Caco-2 (cell line): ENCODE data around the gene DCHS1. TPM values are rescaled to one million over a fixed set of nuclear protein-coding genes. Genes with fewer than 3 reads are reported as not detected.

Source experiments
- BruUV-seq: library from RNA; stranded (reverse); fragments of 400-500 nt; replicated peaks from 2 replicates; lab custom pipeline; 2021; lab: Mats Ljungman, UMichigan
- CTCF ChIA-PET: fragments of 300-600 bp; sonication (Branson Sonifier 250); formaldehyde crosslinking; loops from one replicate; lab custom pipeline; 2022; ENCODE audit warnings: antibody characterized with exemption; lab: Charles Lee
- POLR2A ChIA-PET: fragments of 300-600 bp; sonication (Branson Sonifier 250); formaldehyde crosslinking; loops from one replicate; lab custom pipeline; 2022; ENCODE audit warnings: antibody characterized with exemption; lab: Charles Lee
- DNase-seq, 2 experiments: peaks; one replicate each; pipeline versions ENCODE4 v3.0.0 to v3.0.0-alpha.2; 2020 to 2022
- H3K27me3 ChIP-seq: replicated peaks from 2 replicates; pipeline ENCODE4 v1.6.0; 2011; ENCODE audit warnings: low read length; ENCODE audit not compliant: control insufficient read depth, insufficient read depth
- H3K36me3 ChIP-seq: 2 replicates; pipeline ENCODE4 v1.5.1; 2011; ENCODE audit warnings: low read length; ENCODE audit not compliant: control insufficient read depth, insufficient read depth
- H3K4me1 ChIP-seq: fragments of 250-450 bp; sonication (Bioruptor Pico); 2 replicates; pipeline ENCODE4 v1.5.1; 2020; ENCODE audit warnings: mild to moderate bottlenecking
- H3K4me3 ChIP-seq: 2 replicates; pipeline ENCODE4 v1.5.1; 2011; ENCODE audit warnings: low read depth, mild to moderate bottlenecking, control low read depth, low read length
- H3K9me3 ChIP-seq: fragments of 250-450 bp; sonication (Bioruptor Pico); 2 replicates; pipeline ENCODE4 v1.5.1; 2020; ENCODE audit warnings: mild to moderate bottlenecking, moderate library complexity
- H3K27ac Mint-ChIP-seq: one replicate; pipeline ENCODE4 v1.8.0; 2022; ENCODE audit warnings: mixed read lengths; ENCODE audit not compliant: unreplicated experiment
- H3K27me3 Mint-ChIP-seq: one replicate; pipeline ENCODE4 v1.8.0; 2022; ENCODE audit warnings: mixed read lengths; ENCODE audit not compliant: insufficient read depth, unreplicated experiment
- H3K36me3 Mint-ChIP-seq: one replicate; pipeline ENCODE4 v1.8.0; 2022; ENCODE audit warnings: mild to moderate bottlenecking, mixed read lengths; ENCODE audit not compliant: insufficient read depth, unreplicated experiment
- H3K4me1 Mint-ChIP-seq: one replicate; pipeline ENCODE4 v1.8.0; 2022; ENCODE audit warnings: low read depth, mixed read lengths; ENCODE audit not compliant: unreplicated experiment
- H3K4me3 Mint-ChIP-seq: one replicate; pipeline ENCODE4 v1.8.0; 2022; ENCODE audit warnings: mild to moderate bottlenecking, moderate library complexity, mixed read lengths; ENCODE audit not compliant: unreplicated experiment
- H3K9me3 Mint-ChIP-seq: one replicate; pipeline ENCODE4 v1.8.0; 2022; ENCODE audit warnings: mixed read lengths; ENCODE audit not compliant: unreplicated experiment
- intact Hi-C: fragments of 100-400 bp; cut with micrococcal nuclease; formaldehyde crosslinking; loops from one replicate; pipeline ENCODE4 v1.10.0; 2022; ENCODE audit not compliant: unreplicated experiment
- total RNA-seq: library from RNA; stranded (reverse); gene quantifications from 2 replicates; pipeline ENCODE4 v1.2.3, GENCODE V29; 2022
- TF ChIP-seq, protein P1 (sequence below), 2 experiments: fragments of 200-600 bp in 1 of 2; IDR thresholded peaks; 1 replicate in 1 of 2; 2 replicates in 1 of 2; pipeline versions ENCODE4 v1.5.1 to v1.8.0; 2011 to 2022; ENCODE audit warnings: antibody characterized with exemption in 1 of 2, control low read depth in 1 of 2, inconsistent platforms in 1 of 2, low read depth in 1 of 2, low read length in 1 of 2, mild to moderate bottlenecking in 1 of 2, moderate library complexity in 1 of 2; ENCODE audit not compliant: insufficient read depth in 1 of 2, severe bottlenecking in 1 of 2, unreplicated experiment in 1 of 2

DCHS1 gene
- total RNA-seq, 1 experiment from 2014 or later = 1.7 TPM

DNA sequence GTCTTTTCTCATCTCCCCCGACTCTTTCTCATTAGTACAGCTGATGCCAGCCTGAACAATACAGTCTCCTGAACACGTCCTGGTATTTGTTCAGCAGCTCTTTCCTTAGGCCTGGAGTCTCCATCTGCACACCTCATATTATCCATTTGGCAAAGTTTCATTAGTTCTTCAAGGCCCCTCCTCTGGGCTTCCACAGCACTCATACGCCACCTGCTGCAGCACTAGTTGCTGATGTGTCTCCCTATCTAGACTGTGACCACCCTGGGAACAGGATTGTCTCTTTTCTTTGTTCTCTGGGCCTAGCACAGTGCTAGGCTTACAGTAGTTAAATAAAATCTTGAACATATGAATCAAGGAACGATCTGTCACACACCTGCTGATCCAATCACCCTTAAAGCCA, 17.2 kb downstream of the DCHS1 start:
- Mint-ChIP-seq H3K4me3 (no peak overlapping the region), H3K27me3 (no peaks in the 10 kb centered on the region), H3K4me1 (no peaks in the 10 kb centered on the region), H3K27ac (no peak overlapping the region), H3K36me3 (no peaks in the 10 kb centered on the region), H3K9me3 (no peaks in the 10 kb centered on the region)
- Histone ChIP-seq H3K27me3 (no peaks in the 10 kb centered on the region; the same call in 1 of the 2 replicates), H3K9me3 (no peaks in the 10 kb centered on the region), H3K4me1 (peaks cover 16% of the 10 kb centered on the region), H3K36me3 (no peaks in the 10 kb centered on the region), H3K4me3 (no peak overlapping the region)
- ChIA-PET POLR2A (no interaction called here), CTCF (interaction anchor here (0.7 to 1.2 kb wide), 3 partner anchors 8 to 107 kb away, joined by 3 to 6 read pairs (median 4); no protein-coding TSS in a partner anchor)
- intact Hi-C loops = loop anchor here (1.0 kb wide), 1 partner anchor 107 kb away; no protein-coding TSS in a partner anchor
- TF ChIP-seq, protein P1, sequence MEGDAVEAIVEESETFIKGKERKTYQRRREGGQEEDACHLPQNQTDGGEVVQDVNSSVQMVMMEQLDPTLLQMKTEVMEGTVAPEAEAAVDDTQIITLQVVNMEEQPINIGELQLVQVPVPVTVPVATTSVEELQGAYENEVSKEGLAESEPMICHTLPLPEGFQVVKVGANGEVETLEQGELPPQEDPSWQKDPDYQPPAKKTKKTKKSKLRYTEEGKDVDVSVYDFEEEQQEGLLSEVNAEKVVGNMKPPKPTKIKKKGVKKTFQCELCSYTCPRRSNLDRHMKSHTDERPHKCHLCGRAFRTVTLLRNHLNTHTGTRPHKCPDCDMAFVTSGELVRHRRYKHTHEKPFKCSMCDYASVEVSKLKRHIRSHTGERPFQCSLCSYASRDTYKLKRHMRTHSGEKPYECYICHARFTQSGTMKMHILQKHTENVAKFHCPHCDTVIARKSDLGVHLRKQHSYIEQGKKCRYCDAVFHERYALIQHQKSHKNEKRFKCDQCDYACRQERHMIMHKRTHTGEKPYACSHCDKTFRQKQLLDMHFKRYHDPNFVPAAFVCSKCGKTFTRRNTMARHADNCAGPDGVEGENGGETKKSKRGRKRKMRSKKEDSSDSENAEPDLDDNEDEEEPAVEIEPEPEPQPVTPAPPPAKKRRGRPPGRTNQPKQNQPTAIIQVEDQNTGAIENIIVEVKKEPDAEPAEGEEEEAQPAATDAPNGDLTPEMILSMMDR (IDR thresholded peaks at IDR 0.05; ENCODE audit: insufficient read depth in 1 of 2, low read depth in 1 of 2, low read length in 1 of 2, severe bottlenecking in 1 of 2, unreplicated experiment in 1 of 2) = no peak
- DNase-seq = no peak
- BruUV-seq = no TSS peak

DNA sequence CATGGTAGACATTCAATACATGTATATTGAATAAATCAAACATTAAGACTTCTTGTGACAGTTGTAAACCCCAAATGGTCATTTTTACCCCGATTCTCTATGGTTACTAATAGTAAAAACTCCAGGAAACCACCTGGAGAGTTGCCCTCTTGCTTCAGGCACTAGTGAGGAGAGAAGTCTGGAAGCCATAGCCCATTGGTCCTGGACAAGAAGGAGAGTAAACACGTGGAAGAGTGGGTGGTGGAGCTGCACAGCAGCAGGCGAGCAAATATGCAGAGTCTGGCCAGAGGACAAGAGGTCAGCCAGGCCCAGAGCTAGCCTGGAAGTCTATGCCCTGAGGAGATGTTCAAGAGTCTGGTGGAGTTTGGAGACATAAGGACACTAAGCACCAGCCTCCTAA, 17.7 kb downstream of the DCHS1 start:
- H3K9me3 ChIP-seq = no peaks in the 10 kb centered on the region
- TF ChIP-seq, protein P1 (IDR thresholded peaks at IDR 0.05; ENCODE audit: insufficient read depth in 1 of 2, low read depth in 1 of 2, low read length in 1 of 2, severe bottlenecking in 1 of 2, unreplicated experiment in 1 of 2) = no peak
- Mint-ChIP-seq H3K9me3 (no peaks in the 10 kb centered on the region), H3K4me1 (no peaks in the 10 kb centered on the region), H3K27ac (no peak overlapping the region), H3K4me3 (no peak overlapping the region), H3K36me3 (no peaks in the 10 kb centered on the region), H3K27me3 (no peaks in the 10 kb centered on the region)
- no peaks in the 10 kb centered on the region; the same call in 1 of the 2 replicates for H3K27me3 ChIP-seq
- H3K4me3 ChIP-seq = no peak overlapping the region
- no TSS peak for BruUV-seq
- DNase-seq = no peak
- POLR2A ChIA-PET = no interaction called here
- no peaks in the 10 kb centered on the region for H3K36me3 ChIP-seq
- H3K4me1 ChIP-seq = peaks cover 16% of the 10 kb centered on the region
- CTCF ChIA-PET = interaction anchor here (0.9 to 1.2 kb wide), 2 partner anchors 14 to 107 kb away, joined by 3 to 6 read pairs; no protein-coding TSS in a partner anchor
- intact Hi-C loops = loop anchor here (1.0 kb wide), 1 partner anchor 107 kb away; no protein-coding TSS in a partner anchor

DNA sequence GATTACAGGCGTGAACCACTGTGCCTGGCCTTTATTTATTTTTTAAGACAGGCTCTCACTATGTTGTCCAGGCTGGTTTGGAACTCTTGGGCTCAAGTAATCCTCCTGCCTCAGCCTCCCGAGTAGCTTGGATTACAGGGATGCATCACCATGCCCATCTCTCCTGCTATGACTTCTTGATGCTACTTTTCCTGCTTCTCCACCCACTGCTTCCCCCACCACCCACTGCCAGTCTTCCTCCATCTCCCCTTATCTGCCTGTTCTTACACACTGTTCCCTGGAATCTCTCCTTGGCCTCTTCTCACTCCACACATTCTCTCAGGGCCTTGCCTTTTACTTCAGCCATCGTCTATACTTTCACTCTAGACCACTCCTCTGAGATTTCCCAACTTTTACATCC, 19.1 kb downstream of the DCHS1 start:
- Histone ChIP-seq H3K4me1 (peaks cover 16% of the 10 kb centered on the region), H3K36me3 (no peaks in the 10 kb centered on the region), H3K9me3 (no peaks in the 10 kb centered on the region), H3K27me3 (no peaks in the 10 kb centered on the region), H3K4me3 (no peak overlapping the region)
- Mint-ChIP-seq H3K4me1 (no peaks in the 10 kb centered on the region), H3K27ac (no peak overlapping the region), H3K27me3 (no peaks in the 10 kb centered on the region), H3K36me3 (no peaks in the 10 kb centered on the region), H3K4me3 (no peak overlapping the region), H3K9me3 (no peaks in the 10 kb centered on the region)
- TF ChIP-seq, protein P1 (IDR thresholded peaks at IDR 0.05; ENCODE audit: insufficient read depth in 1 of 2, low read depth in 1 of 2, low read length in 1 of 2, severe bottlenecking in 1 of 2, unreplicated experiment in 1 of 2) = no peak
- BruUV-seq = no TSS peak
- ChIA-PET POLR2A (no interaction called here), CTCF (no interaction called here)
- no peak for DNase-seq
- intact Hi-C loops = no loop called here
